Skin epidermis (tissue), 12 donors: Measurements from ENCODE around the gene TANC1.
"Not testable (repeated sequence)": the region's sequence is repeated elsewhere in the genome, so short reads cannot be mapped to it uniquely, and the experiment has no call there.

Source experiments
- H3K27ac ChIP-seq, 21 experiments: fragments of 200-600 bp; sonication (generic) in 11 of 21; one replicate each; pipeline ENCODE4 v1.5.0; 2020; ENCODE audit warnings: mild to moderate bottlenecking in 3 of 21, inconsistent platforms in 2 of 21, moderate library complexity in 2 of 21
- H3K4me3 ChIP-seq, 7 experiments: fragments of 200-600 bp; sonication (generic) in 2 of 7; one replicate each; pipeline ENCODE4 v1.5.0; 2020; ENCODE audit warnings: inconsistent platforms in 2 of 7, mild to moderate bottlenecking in 2 of 7, moderate library complexity in 1 of 7

The TANC1 gene

DNA sequence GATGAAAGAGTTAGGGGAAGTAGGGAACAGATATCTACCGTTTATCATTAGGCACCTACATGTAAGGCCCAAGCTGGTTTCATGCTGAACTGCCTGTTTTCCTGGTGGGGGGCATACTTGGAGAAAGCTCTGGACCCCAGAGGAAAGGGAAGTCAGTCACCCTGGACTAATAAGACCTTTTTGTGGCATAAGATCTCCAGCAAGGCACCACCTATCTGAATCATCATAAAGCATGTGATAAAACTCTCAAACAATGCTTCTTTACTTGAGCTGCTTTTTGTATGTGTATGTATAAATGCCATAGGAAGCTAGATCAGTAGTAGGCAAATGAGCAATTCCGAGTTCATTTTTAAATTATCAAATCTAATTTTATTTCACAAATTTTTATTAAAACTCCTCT lies 104.8 kb downstream of the TANC1 start:
- peak overlapping the region in 7 of 21 experiments; percentile 6 to 74 (median 54) for H3K27ac ChIP-seq

DNA sequence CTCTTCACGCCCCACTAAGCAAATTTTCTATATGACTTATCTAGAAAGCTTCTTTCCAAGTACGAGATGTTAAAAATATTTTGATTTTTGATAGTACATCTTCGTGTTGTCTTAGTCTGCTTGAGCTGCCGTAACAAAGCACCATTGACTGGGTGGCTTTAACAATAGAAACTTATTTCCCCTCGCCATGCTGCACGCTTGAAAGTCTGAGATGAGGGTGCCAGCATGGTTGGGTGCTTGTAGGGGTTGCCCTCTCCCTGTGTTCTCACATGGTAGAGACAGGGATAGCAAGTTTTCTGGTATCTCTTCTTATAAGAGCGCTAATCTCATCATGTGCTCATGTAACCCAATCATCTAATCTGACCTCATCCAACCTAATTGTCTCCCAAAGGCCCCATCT lies 106.2 kb downstream of the TANC1 start:
- Histone ChIP-seq H3K4me3 (no peak overlapping the region), H3K27ac (no peak overlapping the region)

More for the DNA sequence above, 104.8 kb downstream of the TANC1 start:
- no peak overlapping the region for H3K4me3 ChIP-seq

DNA sequence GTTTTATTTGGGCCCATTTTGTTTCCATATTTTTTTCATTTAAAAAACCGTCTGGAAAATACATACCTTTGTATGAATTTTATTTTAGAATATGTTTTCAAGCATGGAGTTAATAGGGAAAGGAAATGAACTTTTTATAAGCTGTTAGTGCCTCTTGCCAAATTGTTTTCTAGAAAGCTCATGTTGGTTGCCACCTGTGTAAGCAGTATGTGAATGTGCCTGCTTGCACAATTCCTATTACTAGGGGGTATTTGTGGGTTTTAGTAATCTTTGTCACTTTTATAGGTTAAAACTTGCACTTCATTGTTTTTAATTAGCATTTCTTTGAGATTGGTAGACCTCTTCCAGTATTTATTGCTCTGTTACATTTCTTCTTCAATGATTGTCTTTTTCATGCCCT lies 107.3 kb downstream of the TANC1 start:
- Histone ChIP-seq H3K27ac (peak overlapping the region in 4 of 21 experiments; percentile 18 to 41 (median 22)), H3K4me3 (no peak overlapping the region)

DNA sequence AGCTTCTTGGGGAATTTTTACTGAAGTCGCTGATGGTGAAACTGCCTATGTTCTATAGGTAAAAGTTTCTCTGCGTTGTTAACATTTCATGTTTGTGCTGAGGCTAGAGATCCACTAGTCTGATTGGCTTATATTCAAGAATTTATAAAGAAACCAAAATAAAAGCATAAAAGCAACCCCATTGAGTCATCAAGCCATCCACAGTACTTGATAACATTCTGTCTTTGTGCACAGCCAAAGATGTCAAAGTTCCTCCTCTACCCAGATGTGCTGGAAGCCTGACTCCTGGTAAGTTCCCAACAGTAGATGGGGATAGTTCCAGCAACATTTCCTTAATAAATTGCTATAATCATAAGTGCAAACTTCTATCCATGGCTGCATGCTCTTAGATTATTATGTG lies 107.8 kb downstream of the TANC1 start:
- Histone ChIP-seq H3K4me3 (no peak overlapping the region), H3K27ac (peak overlapping the region in 4 of 21 experiments; percentile 5 to 41 (median 20))

DNA sequence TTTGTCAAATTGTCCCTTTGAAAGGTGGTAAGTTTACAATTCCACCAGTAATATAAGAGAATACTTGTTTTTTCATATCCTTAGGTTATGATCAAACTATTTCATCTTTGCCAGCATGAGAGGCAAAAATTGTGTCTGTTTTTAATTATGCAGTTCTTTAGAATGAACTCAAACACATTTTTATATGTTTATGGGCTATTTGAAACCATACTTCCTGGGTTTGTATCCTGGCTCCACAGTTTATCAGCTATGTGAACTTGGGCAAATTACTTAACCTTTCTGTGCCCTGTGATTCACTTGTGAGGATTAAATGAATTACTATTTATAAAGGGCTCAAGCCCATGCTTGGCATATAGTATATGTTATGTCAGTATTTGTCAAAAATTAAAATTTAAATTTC lies 109.4 kb downstream of the TANC1 start:
- Histone ChIP-seq H3K27ac (no peak overlapping the region), H3K4me3 (no peak overlapping the region)

DNA sequence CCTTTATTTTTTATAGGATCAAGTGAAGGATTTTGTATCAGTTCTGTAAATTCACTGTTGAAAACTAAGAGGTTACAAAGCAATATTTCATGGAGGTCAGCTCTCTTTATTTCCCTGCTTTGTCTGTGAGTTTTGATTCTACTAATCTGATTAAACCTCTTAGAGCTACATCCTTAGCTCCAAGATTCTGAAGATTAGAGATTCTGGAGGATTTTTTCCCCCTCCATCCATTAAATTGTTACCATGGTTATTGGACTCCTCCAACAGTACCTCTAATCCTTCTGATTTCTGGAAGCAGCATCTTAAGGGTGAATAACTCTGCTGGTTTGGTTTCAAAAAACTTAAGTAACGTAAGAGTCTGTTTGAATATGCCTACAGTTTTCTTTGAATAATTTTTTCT lies 110.0 kb downstream of the TANC1 start:
- H3K27ac ChIP-seq, result no peak overlapping the region
- no peak overlapping the region for H3K4me3 ChIP-seq

DNA sequence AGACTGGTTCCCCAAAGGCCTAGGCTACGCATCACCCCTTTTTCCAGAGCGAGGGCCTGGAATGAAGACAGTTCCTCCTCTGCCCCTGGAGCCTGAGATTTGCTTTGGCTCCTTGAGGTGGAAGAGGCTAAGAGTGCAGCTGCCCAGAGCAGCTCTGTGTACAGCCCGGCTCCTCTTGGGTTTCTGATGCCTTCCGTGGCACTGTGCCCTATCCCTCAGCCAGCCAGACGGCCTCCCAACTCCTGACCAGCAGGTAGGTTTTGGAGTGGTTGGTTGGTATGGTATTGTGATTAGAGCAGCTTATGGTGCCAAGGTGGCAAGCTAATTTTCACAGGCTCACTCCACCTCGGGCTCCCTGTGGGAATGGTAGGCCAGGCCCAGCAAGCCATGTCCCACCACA lies 112.2 kb downstream of the TANC1 start:
- H3K4me3 ChIP-seq, result no peak overlapping the region
- peak overlapping the region in 1 of 21 experiments; percentile 51 for H3K27ac ChIP-seq

DNA sequence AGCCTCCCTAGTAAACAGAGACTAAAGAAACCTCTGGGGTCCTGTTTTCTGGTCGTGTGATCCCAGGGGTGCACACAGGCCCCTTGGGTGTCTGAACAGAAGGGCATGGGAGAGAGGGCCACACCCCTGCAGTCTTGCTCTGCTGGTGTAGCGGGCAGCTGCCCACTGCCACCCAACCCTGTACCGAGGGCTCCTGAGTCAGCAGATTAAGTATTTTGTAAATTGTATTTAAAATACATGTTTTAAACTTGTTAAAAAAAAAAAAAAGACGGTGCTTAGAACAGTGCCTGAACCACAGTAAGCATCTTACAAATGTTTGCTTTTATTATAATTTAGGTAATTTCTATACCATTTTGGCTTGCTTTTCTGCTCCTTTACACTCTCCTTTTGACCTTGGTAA lies 113.7 kb downstream of the TANC1 start:
- Histone ChIP-seq H3K4me3 (no peak overlapping the region), H3K27ac (peak overlapping the region in 4 of 21 experiments; percentile 43 to 81 (median 58))

DNA sequence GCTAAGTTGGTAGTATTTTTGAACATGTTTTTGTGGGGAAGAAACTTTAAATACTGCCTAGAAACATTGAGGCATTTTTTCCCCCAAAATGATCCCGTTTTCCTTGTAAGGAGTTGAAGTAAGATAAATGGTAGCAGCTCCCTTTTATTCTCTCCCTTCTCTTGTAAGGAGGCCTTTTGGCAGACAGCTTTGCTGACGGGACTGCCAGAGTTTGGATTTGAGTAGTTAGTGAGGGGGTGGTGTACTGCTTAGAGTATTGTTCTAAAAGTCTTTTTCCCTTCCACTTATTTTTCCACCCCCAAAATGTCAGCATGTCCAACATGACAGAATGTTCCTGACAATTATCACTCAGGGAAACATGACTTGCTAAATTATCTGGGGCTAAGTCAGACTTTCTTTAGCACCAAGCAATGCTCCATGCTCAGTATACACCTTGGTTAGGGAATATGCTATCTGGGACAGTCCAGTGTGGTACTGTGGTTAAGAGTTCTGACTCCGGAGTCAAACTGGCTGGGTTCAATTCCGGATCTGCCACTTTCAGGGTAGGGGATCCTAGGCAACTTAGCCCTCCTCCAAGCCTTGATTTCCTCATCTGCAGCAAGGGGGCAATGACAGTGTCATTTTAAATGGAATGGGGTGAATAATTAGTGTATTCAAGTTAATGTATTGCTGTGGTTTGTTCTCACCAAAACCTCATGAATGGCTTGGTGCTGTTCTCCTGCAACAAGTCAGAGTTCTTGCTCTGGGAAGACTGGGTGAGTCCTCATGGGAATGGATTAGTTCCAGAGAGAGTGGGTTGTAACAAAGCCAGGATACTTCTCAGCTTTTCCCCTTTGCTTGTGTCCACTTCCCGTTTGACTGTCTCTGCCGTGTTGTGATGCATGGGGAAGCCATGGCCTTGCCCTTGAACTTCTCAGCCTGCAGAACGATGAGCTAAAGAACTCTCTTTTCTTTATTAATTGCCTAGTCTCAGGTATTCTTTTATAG lies 116.2 kb downstream of the TANC1 start:
- no peak overlapping the region for H3K4me3 ChIP-seq
- H3K27ac ChIP-seq, result peak overlapping the region in 13 of 21 experiments; percentile 15 to 81 (median 48)

DNA sequence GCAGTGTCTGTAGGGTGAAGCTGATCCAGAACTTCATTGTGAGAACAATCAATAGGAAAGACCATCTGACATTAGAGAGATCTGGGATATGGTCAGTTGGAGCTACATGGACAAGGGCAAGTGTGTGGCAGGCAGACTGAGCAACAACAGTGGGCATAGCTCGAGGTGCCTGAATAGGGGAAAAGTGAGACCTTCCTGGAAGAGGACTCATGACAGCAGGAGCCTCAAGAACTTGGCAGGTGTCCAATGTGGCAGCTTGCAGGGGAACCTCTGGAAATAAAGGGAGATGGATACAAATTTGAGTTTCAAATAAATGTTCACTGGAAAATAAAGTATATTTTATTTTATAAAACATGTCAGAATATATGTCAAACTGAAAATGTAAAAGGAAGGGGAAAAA lies 117.9 kb downstream of the TANC1 start:
- Histone ChIP-seq H3K4me3 (no peak overlapping the region), H3K27ac (peak overlapping the region in 4 of 21 experiments; percentile 23 to 65 (median 42))

DNA sequence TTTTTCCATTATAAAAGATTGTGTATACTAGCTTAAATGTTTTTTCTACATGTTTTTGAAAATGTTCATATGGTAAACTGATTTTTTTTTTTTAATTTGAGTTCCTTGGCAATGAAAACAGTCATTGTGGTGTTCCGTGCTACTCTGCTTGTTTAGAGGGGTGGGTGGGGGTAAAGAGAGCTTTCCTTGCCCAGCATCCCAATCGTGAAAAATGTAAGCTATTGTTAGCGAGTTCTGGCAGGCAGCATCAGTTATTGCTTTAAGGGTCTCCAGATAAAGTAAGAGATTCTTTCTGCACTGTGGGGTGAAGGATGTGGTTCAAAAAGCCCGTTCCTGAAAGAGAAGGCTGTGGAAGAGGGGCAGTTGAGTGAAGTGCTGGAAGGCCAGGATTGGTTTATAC lies 118.4 kb downstream of the TANC1 start:
- Histone ChIP-seq H3K27ac (peak overlapping the region in 4 of 21 experiments; percentile 20 to 26 (median 22)), H3K4me3 (no peak overlapping the region)

DNA sequence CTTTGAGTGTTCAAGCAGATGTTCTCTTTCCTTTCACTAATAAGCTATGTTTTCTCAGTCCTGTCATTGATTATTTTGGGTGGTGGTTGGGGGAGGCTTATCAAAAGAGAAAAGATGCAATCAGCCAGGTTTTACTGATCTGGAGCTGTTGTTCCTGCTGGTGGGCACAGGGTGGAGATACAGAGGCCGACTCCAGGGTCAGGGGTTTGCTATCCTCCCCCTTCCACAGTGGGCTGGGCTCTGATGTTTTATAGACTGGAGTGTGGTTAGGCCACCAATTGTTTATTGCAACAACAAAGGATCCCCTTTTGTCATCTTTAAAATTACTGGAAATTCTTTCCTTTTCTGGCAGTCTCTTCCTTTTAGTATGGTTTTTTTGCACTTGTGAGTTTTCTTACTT lies 120.5 kb downstream of the TANC1 start:
- Histone ChIP-seq H3K27ac (peak overlapping the region in 14 of 21 experiments; percentile 3 to 89 (median 64)), H3K4me3 (no peak overlapping the region)

DNA sequence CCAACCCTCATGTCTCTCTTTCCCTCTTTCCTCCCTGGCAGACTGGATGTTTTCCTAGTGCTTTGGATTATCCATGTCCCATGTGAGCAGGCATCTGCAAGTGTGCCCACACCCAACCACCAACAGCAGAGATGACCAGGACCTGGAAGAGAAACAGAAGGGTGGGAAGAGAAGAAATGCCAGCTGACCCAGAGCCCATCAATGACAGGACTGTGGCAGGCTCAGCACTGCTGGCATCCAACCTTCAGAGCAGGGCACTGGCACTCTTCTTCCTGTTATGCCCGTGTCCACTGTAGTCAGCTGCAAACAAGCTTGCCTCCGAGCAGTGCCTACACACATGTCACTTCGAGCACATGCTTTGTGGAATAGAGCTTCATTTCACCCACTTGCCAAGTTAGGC lies 121.1 kb downstream of the TANC1 start:
- Histone ChIP-seq H3K27ac (peak overlapping the region in 16 of 21 experiments; percentile 3 to 89 (median 64)), H3K4me3 (no peak overlapping the region)

DNA sequence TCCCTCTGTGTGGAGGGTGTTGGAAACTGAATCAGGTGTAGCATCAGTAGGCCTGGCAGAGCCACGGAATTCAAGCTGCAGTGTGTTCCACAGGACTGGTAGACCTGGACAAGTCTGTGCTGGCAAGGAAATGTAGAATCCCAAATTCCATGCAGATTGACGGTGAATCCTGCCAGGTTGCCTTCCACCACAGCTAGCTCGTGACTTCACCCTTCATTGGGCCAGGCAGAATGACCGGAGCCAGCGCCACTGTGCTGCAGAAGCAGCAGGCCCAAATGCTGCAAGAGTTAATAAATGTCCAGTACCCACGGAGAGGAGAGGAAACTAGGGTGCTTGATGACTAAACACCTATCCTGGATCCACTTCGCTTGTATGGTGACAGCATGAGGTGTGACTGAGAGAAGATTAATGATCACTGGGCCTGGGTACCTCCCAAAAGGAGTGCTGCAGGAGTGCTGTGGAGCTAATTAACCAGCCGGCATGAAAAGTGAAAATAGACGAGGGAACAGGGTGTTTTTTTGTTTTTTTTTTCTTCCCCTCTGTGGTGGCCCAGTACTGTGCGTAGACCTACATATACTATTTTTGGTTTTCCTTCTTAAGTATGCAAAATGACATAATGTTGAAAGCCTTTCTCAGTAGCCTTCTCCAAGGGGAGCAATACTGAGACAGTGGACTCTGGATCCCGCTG lies 122.2 kb downstream of the TANC1 start:
- Histone ChIP-seq H3K4me3 (no peak overlapping the region), H3K27ac (peak overlapping the region in 20 of 21 experiments; percentile 9 to 89 (median 64))

DNA sequence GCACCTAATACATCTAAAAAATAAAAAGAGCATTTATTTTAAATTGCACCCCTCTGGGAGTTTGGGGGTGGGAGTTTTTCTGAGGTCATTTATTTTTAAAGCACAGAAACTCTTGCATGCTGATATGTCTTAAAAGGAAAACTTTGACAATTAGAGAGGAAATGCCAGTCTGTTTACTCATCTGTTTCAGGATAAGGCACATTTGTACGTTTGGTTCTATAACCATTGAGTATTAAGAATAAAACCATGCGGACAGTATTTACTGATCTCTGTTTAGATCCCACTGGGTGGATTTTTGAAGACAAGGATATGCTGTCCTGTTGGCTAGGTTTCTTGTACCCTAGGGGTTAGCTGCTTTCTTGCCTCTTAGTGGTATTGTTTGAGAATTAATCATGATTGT lies 122.9 kb downstream of the TANC1 start:
- H3K27ac ChIP-seq, result peak overlapping the region in 19 of 21 experiments; percentile 18 to 89 (median 64)
- no peak overlapping the region for H3K4me3 ChIP-seq

DNA sequence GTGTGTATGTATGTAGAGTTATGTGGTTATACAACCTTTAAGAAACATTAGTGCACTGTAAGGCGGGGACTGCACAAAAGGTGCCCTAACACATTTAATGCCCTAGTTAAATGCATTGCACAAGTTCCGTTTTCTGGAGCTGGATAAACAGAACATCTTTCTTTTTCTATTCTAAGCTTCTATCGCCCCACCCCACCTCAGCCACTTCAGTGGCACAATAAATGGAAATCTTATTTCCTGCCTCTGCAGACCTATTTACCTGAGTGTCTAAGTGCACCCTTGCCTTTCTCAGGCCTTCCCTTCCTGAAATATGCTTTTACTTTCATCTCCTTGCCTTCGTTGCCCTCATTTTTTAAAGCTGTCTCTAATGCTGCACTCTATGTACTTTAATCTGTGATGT lies 123.5 kb downstream of the TANC1 start:
- peak overlapping the region in 17 of 21 experiments; percentile 23 to 89 (median 64) for H3K27ac ChIP-seq
- H3K4me3 ChIP-seq, result no peak overlapping the region

DNA sequence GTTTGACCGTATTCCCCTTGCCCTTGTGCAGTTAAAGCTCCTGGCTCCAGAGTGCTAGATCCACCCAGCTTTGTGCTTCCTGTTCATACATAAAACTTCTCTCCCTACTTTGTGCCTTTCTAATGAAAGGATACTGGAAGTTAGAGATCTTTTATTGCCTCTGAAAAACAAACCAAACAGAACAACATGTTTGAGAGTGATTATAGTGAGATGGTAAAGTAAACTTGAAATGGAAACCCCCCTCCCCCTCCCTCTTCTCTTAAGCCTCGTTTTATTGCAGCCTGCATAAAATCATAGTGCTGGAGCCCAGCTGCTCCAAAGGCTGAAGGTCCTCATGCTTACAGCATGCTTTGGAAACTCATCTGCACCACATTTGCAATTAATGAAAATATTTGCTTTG lies 125.1 kb downstream of the TANC1 start:
- H3K27ac ChIP-seq, result peak overlapping the region in 16 of 21 experiments; percentile 30 to 89 (median 72)

DNA sequence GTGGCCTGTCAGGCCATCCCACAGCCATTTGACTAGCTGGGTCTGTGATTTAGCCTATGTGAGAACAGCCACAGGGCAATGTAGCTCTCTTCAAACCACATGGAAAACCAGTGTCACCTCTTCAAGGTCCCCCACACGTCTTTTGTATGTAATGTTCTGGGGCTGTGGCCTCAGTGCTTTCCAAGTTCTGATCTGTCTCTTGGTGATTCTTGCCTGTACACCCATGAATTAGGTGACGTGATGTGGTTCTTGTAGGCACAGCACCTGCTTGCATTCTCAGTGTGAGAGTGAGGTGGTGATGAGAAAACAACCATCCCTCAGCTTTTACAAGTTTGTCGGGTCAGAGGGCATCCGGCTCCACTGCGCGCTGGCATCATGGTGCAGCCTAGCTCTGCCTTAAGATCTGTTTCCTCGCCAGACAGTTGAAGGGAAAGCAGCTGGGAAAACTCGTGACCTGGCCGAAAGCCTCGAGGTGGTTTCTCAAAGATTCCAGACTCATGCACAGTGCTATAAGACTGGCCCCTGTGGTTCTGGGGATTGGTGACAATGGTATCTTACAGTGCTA lies 125.8 kb downstream of the TANC1 start:
- Histone ChIP-seq H3K27ac (peak overlapping the region in 19 of 21 experiments; percentile 7 to 89 (median 69)), H3K4me3 (no peak overlapping the region)

More for the DNA sequence above, 125.1 kb downstream of the TANC1 start:
- no peak overlapping the region for H3K4me3 ChIP-seq

DNA sequence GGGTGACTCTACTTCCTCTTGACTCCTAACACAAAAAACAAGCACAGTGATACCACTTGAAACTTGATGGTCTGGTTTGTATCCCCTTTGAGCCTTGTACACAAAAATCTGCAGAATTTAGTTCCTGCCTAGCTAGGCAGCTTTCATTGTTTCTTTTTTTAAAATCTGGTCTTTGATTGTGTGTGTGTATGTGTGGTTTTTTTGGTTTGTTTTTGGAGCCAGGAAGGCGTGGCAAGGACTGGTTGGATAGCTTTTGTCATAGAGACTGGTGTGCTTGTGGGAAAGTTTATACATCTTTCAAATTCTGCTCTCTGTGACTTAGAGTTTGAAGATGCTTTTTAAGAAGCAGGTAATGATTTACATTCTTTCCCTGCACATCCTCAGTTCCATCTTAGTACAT lies 127.4 kb downstream of the TANC1 start:
- H3K27ac ChIP-seq, result peak overlapping the region in 4 of 21 experiments; percentile 53 to 89 (median 82)
- no peak overlapping the region for H3K4me3 ChIP-seq

DNA sequence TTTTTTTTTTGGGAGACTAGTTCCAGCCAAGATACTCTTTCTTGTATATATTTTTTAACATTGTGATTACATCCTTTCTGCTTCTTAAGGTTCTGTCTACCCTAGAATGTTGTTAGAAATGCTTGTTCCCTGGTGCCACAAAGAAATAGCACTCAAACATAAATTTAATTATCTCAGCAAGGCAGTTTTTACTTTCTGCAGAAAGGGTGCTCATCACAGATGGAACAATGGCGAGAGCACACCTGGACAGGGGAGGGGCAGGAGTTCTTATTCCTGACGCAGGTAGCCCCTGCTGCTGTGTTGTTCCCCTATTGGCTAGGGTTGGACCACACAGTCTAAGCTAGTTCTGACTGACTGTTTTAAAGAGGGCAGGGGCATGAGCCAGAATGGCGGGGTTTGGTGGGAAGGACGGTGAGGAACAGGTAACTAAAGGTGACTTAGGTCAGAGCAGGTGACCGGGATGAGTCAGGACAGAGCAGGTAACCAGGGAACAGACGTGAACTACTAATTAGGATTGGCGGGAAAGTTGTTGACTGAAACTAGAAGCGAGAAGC lies 127.9 kb downstream of the TANC1 start:
- H3K4me3 ChIP-seq, result not testable (repeated sequence)
- H3K27ac ChIP-seq, result peak overlapping the region in 13 of 21 experiments; percentile 6 to 89 (median 41)
